Measurements from ENCODE around the gene ARL4A.

Gene ARL4A

GRCh38 chr7:12703881-12704280, 16.4 kb downstream of the ARL4A start:
- no peak for DNase-seq

- no peak for DNase-seq
Measured at GRCh38 chr7:12705878-12706277, 18.4 kb downstream of the ARL4A start.

DNA sequence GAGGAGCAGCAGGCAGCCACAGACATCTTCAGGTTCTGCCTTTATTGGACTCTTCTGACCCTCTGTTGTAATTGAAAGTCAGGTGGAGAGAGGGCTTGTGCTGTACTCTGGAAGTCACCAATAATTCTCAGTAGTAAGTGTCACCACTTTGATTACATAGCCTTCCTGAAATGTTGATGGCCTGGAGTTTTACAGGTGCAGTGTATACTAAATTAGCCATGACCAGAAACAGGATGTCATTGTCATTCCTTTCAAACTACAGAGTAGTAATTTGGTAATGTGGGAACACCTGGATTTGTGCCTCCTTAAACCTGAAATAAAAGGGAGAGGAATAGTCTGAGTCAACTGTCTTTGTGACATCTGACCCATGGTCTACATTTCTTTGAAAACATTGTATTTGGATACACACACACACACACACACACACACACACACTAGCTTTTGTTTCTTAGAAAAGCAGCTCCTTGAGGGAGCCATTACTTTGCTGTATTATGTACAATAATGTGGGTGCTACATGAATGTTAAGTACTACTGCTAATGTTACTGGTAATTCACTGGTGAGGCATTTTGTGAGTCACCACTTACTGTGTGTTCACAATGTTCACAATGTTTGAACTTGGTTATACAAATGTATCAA, 19.6 kb downstream of the ARL4A start:
- DNase-seq: no peak

GRCh38 chr7:12708314-12708713, 20.9 kb downstream of the ARL4A start:
- no peak for DNase-seq

GRCh38 chr7:12709726-12710502, 22.5 kb downstream of the ARL4A start:
- no peak for DNase-seq

- DNase-seq: no peak
Measured at GRCh38 chr7:12711124-12711523, 23.7 kb downstream of the ARL4A start.

DNA sequence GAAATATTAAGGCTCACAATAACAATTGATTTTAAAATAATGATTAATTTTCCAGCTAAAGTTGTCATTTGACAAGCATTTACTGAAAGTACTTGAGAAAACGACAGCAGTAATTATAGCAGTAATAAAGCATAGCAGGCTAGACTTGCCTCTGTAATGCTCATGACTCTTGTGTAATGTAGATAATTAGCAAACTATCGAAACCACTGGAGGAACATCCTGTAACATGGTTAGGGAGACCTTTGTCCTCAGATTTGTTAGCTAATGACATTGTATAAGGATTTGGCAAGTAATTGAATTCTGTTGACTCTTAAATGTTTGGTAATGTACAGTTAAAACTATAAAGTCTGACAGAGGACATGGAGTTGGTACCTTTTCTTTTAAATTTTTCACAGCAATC, 24.8 kb downstream of the ARL4A start:
- DNase-seq: no peak

DNA sequence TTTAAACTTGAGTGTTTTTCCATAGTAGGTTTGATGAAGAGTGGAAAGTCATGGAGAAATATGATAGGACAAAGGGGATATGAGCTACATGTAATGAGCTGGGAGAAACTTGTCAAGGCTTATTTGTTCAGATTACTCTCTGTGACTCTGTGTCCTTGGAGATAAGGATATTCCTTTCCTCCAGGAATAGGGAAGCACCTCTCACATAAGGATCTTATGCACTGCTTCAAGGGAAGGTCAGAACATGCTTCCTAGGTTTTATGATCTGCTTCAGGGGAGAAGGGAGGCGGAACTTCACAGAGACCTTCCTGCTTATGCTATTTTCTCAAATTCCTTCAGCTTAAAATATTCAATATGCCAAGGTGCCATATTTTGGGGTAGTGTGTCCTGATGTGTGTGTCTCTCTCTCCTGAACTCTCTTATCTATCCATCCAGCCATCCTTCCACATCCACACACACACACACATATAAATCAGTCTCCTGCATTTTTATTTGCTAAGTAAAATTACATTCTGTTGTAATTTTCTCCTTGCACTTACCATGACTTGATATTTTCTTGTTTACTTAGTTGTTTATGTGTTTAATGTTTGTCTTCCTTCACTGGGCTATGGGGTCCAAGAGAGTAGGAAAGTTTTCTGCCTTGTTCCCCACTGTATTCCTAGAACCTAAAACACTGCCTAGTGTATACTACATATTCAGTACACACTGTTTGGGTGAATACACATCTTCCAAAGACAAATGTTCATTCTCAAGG, 26.4 kb downstream of the ARL4A start:
- DNase-seq: no peak

GRCh38 chr7:12714379-12714737, 26.9 kb downstream of the ARL4A start:
- no peak for DNase-seq

GRCh38 chr7:12715372-12716133, 28.1 kb downstream of the ARL4A start:
- DNase-seq: peak; percentile 60

DNA sequence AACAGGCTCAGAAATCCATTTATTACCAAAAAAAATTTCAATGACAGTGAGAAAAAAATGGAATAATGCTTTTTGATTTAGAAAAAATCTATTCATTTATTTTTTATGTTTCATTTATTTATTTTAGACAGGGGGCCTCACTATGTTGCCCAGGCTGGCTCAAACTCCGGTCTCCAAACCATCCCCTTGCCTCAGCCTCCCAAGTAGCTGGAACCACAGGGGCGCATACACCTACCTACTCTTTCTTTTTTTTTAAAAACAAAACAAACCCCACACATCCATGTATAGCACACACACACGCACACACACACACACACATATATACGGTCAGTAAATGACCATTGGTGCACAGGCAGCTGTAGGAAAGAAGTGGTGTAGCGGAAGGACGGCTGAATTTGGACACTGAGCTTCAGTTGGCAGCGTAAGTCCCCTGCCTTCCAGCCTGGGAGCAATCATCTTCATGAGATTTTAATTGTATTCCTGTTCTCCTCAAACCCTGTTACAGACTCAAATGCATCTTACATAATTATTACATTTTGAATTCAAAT, 28.8 kb downstream of the ARL4A start:
- no peak for DNase-seq

DNA sequence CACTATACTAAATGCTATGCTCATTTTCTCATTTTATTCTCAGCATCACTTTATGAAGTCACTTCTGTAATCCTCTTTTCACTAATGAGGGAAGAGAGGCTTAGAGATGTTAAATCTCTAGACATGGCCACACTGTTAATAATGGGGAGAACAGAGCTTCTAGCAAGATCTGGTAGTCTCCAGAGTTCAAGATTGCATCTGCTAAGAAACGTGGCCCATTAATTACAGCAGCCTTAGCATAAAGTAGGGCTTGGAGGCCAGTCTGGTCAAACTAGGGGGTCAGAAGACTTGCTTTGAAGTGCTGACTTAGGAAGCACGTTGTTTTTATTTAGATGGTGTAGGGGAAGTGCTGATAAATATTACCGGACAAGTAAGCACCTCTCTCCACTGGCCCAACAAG, 29.3 kb downstream of the ARL4A start:
- no peak for DNase-seq

DNA sequence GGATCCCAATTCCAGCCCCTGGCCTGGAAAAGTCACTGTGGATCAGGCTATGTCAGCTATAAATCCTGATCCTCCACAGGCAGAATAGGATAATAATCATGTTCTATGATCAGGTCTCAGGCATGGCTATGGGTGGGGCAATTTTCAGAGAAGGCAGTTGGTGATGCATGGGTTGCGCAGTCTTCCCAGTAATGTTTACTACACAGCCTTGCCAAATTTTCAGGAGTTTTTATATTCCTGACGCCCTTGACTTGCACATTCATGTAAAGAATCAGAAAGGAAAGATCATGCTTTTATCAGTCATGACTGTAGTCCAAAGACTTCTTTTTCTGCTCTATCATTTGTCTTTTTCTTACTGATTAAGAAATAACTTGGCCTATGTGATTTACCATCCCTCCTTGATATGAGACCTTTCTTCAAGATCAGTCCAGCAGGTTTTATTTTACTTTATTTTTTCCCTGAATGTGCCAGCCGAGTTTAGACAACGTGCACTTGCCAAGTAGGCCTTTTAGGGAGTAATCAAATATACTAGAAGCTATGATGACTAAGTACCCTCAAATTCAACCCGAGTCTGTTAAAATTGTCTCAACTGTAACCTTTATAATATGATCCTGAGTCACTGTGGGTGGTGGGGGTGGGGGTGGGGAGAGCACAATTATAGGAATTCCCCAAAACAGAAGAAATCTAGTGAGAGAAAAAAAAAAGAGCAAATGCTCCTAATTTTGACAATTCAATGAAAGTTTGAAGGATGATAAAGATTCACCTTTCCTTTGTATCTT, 31.9 kb downstream of the ARL4A start:
- no peak for DNase-seq

DNA sequence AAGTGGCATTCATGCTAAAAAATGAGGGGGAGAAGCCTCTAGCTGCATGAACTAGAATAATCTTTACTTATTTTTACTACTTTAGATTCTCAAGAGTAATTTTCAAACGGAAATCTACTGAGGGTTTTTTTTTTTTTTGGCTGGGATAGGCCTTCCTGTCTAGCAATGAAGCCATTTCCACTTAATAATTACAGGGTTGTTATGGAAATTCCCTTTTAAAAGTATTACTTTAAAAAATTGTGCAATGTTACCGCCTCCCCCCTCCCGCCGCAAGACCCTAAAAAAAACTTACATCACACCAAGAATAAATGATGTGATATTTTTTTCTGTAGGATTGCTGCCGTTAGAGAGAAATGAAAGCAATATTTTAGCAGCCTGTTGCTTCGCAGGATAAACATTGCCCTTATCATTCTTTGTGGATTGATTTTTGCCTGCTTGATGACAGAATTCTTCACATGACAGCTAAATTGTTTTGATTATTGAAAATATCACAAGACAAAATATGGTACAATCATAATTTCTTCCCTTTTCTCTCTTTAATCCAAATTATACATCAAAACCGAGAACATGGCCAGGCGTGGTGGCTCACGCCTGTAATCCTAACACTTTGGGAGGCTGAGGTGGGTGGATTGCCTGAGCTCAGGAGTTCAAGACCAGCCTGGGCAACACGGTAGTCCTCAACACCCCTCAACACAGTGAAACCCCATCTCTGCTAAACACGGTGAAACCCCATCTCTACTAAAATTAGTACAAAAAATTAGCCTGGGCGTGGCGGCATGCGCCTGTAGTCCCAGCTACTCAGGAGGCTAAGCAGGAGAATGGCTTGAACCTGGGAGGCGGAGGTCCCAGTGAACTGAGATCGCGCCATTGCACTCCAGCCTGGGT, 32.8 kb downstream of the ARL4A start:
- no peak for DNase-seq

GRCh38 chr7:12721286-12721830, 33.9 kb downstream of the ARL4A start:
- DNase-seq: no peak

- no peak for DNase-seq
Measured at GRCh38 chr7:12722136-12722535, 34.7 kb downstream of the ARL4A start.

DNA sequence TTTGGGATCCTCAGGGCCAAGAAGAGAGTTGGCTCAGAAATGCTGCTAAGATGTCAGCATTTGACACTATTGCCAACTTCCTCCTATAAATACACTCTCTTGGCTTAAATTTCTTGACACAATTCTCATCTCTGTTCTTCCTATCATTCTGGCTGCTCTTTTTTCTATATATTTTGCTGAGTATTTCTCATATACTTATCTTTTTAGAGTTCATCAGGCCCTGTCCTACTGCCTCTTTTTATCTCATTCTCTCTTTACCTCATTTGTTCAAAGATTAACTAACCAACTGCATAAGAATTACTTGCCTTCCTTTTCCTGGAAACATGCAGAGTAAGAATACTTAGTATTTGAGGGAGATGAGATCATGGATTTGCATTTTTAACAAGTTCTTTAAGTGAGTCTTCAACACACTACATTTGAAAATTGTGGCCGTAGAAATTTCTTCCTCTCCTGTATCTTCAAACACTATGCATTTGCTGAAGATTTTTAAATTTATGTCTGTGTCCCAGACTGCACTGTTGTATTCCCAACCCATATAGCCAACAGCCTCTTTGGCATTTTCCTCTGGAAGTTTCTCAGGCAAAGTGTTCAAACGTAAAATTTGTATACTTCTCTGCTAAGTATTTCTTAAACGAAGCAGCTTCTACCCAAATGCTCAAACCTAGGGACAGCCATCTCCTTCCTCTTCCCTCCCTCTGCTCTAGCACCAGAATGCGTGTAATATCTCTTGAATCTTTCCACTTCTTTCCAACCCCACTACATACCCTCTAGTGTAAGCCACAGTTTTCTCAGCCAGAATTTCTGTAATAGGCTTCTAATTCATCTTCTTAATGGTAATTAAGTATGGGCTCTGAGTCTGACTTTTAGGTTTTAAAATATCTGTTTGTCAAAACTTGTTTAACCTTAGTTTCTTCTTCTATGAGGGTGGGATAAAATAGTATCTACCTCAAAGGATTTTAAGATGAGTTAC, 35.5 kb downstream of the ARL4A start:
- DNase-seq: no peak

- no peak for DNase-seq
Measured at GRCh38 chr7:12725575-12726316, 38.3 kb downstream of the ARL4A start.

DNA sequence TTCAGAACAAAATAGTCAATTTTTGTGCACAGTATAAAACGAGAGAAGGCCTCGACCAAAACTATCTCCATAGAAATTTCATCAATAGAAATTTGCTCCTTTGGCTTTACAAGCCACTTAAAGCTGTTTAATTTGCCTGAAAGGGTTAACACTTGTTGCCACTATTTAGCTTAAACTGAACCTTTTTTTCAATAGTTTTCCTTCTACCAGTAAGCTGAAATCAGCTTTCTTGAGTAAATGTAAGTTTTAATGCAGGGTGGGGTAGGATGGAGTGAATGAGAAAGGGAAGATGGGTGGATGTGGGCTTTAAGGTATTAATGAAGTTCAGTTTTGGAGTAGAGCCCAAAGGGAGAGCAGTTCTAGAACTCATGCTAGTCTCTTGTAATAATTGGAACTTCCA, 39.5 kb downstream of the ARL4A start:
- DNase-seq: no peak
